GM21576 (cell line): Measurements from ENCODE around the gene DLG2.
"Not testable (repeated sequence)": the region's sequence is repeated elsewhere in the genome, so short reads cannot be mapped to it uniquely, and the experiment has no call there.

ENCODE experiments used
- ATAC-seq: cut with Tn5 transposase; IDR thresholded peaks from one replicate; pipeline ENCODE4 v1.9.1; 2021; ENCODE audit warnings: mild to moderate bottlenecking, moderate library complexity; ENCODE audit not compliant: unreplicated experiment

DLG2 gene

GRCh38 chr11:84865791-84866535 is 761.2 kb downstream of the DLG2 start:
- ATAC-seq, result no peak

- ATAC-seq, result no peak
Measured at GRCh38 chr11:84865257-84865656, 761.9 kb downstream of the DLG2 start.

- ATAC-seq, result no peak
Measured at GRCh38 chr11:84857746-84858145, 769.4 kb downstream of the DLG2 start.

GRCh38 chr11:84855508-84856245 is 771.5 kb downstream of the DLG2 start:
- ATAC-seq, result no peak

- no peak for ATAC-seq
Measured at GRCh38 chr11:84854498-84854880, 772.7 kb downstream of the DLG2 start.

- ATAC-seq, result no peak
Measured at GRCh38 chr11:84853841-84854497, 773.2 kb downstream of the DLG2 start.

- ATAC-seq, result no peak
Measured at GRCh38 chr11:84847842-84848241, 779.3 kb downstream of the DLG2 start.

GRCh38 chr11:84840201-84840600 is 786.9 kb downstream of the DLG2 start:
- ATAC-seq, result not testable (repeated sequence)

GRCh38 chr11:84837402-84838069 is 789.6 kb downstream of the DLG2 start:
- ATAC-seq, result no peak

GRCh38 chr11:84836371-84836770 is 790.8 kb downstream of the DLG2 start:
- no peak for ATAC-seq

GRCh38 chr11:84833488-84834088 is 793.6 kb downstream of the DLG2 start:
- no peak for ATAC-seq

GRCh38 chr11:84830372-84830771 is 796.8 kb downstream of the DLG2 start:
- no peak for ATAC-seq

GRCh38 chr11:84829162-84829561 is 798.0 kb downstream of the DLG2 start:
- no peak for ATAC-seq

GRCh38 chr11:84828616-84829015 is 798.5 kb downstream of the DLG2 start:
- no peak for ATAC-seq

- ATAC-seq, result no peak
Measured at GRCh38 chr11:84825106-84825660, 802.0 kb downstream of the DLG2 start.

GRCh38 chr11:84824624-84825023 is 802.5 kb downstream of the DLG2 start:
- ATAC-seq, result no peak

- no peak for ATAC-seq
Measured at GRCh38 chr11:84819537-84819936, 807.6 kb downstream of the DLG2 start.

GRCh38 chr11:84819128-84819527 is 808.0 kb downstream of the DLG2 start:
- ATAC-seq, result no peak

- no peak for ATAC-seq
Measured at GRCh38 chr11:84817998-84818397, 809.1 kb downstream of the DLG2 start.

- no peak for ATAC-seq
Measured at GRCh38 chr11:84812471-84812969, 814.6 kb downstream of the DLG2 start.
